Stimulated activated CD8-positive, alpha-beta memory T cell treated with anti-CD3 and anti-CD28 coated beads, Interleukin-15, amount 100 ng/mL, for 1 hour (primary cell): ENCODE measurements around the gene CFAP61.
"Not testable (repeated sequence)": the region's sequence is repeated elsewhere in the genome, so short reads cannot be mapped to it uniquely, and the experiment has no call there.

Experiments used
- DNase-seq: peaks from one replicate; pipeline ENCODE4 v3.0.0-alpha.2; 2020; ENCODE audit warnings: low read depth

CFAP61 gene

GRCh38 chr20:20052074-20052970 lies at the start of gene CFAP61, which contains the start of gene CRNKL1:
Gene CFAP61 (plus strand): TSS chr20:20052532. CDS start chr20:20056654, 4,122 bp downstream.
Gene CRNKL1 (minus strand): TSS chr20:20052466. CDS start chr20:20052342, 124 bp downstream.
- DNase-seq: peak; percentile 97

- DNase-seq: no peak
These were observed 49.0 kb upstream of the CFAP61 start for GRCh38 chr20:20003031-20003954.

- not testable (repeated sequence) for DNase-seq
These were observed 48.4 kb upstream of the CFAP61 start for GRCh38 chr20:20003955-20004322.

- DNase-seq: no peak
These were observed 47.0 kb upstream of the CFAP61 start for GRCh38 chr20:20005342-20005741.

GRCh38 chr20:20009784-20010253 lies 42.5 kb upstream of the CFAP61 start:
- no peak for DNase-seq

GRCh38 chr20:20010639-20011500 lies 41.5 kb upstream of the CFAP61 start:
- DNase-seq: no peak

- DNase-seq: no peak
These were observed 39.8 kb upstream of the CFAP61 start for GRCh38 chr20:20012541-20012940.

DNA sequence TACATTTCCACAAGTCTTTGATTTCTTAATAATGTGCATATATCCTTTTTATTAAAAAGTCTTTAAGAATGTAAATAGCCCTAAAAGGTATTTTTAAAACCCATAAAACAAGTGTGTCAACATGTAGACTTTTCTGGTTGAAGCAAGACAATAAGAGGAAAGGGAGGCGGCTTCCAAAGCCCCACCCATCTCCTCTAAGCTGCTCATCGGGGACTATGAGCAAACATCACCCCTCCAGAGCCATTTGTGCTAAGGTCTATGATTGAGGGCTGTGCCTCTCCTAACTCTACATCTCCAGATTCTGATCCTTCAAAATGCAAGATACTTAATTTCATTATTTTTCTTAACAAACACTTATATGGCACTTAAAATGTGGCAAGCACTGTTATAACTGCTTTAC lies 37.7 kb upstream of the CFAP61 start:
- DNase-seq: no peak

- DNase-seq: peak; percentile 81
These were observed 35.1 kb upstream of the CFAP61 start, which contains the start of gene NAA20 for GRCh38 chr20:20017001-20017843. Gene NAA20 (plus strand): TSS chr20:20017362. CDS start chr20:20017397, 35 bp downstream.

DNA sequence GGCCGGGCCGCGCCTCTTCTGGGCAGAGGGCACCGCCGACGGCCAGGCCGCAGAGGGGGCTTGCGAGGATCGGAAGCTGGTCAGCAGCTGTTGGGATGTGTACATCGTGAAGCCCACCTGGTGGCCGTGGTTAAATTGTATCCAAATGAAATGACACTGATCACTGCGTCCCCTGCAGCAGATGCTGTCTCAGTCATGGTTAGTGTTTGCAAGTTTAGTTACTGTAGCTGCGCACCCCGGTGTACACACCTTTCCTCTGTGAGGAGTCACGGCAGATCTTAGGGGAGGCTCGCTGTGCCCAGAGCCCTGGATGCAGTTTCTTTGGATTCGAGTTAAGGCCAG lies 34.5 kb upstream of the CFAP61 start:
- DNase-seq: no peak

DNA sequence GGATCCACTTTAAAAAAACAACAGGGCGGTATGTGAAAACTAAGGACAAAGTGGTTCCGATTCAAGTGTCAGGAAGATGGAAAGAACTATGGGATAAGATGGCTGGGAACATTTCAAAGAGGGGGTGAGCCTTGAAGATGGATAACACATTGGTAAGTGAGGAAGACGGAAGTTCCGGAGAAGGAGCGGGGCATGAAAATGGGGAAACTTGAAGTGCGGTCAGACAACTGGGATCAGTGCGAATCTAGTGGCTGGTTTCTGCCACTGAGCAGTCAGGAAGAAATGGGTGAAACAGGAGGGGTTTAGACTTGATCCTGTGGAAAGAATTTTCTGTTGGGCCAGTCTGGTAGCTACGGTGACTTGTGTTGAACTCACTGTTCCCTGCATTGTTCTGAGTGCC lies 34.0 kb upstream of the CFAP61 start:
- no peak for DNase-seq

- DNase-seq: no peak
These were observed 33.2 kb upstream of the CFAP61 start for GRCh38 chr20:20019123-20019522.

DNA sequence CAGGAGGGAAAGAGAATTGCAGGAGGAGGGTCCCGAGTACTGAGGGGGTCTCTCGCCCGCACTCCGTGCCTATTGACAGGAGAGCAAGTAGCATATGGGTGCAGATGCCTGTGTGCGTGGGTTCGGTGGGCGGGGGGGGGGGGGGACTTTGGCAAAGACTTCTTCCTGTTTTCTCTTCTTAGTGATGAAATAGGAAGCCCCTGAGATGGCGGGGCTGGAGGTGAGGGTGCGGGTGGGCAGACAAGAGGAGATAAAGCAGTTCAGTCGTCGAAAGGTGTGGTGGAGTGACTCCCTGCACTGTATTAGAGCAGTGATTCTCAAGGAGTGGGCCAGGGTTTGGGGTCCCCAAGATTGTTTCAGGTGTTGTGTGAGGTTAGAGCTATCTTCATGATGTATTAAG lies 31.4 kb upstream of the CFAP61 start:
- DNase-seq: no peak

DNA sequence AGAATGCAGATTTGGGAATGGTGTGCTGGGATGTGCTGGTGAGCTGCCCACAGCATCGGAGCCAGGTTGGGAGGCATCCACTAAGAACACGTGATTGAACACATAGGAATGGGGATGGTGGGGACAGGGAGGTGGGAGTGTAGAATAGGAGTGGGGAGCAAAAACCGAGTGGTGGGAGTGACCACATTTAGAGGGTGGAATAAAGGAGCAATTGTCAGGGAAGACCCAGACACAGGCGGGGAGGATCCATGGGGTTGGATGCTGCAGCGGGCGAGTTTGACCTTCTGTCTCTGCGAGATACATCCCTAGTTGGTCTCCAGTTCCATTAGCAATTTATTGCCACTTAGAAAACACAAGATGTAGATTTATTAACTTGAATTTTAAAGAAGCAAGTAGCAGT lies 30.5 kb upstream of the CFAP61 start:
- no peak for DNase-seq

DNA sequence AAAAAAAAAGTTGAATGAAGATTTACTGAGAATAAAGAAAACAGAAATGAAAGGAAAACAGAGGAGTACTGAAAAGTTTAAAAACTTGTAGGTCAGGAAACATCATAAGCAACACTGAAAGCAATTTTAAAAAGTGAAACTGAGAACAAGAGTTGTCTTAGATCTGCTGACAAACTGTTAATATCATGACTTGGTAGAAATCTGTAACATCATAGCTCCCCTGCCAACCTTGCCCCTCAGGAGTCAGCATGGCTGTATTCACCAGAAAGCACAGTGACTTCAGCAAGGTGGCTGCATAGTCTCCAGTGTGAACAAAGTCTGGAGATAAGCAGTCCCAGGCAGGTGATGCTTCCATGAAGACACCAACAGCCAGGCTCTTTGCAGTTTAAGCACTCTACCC lies 29.8 kb upstream of the CFAP61 start:
- DNase-seq: no peak

GRCh38 chr20:20023395-20023794 lies 28.9 kb upstream of the CFAP61 start:
- no peak for DNase-seq

DNA sequence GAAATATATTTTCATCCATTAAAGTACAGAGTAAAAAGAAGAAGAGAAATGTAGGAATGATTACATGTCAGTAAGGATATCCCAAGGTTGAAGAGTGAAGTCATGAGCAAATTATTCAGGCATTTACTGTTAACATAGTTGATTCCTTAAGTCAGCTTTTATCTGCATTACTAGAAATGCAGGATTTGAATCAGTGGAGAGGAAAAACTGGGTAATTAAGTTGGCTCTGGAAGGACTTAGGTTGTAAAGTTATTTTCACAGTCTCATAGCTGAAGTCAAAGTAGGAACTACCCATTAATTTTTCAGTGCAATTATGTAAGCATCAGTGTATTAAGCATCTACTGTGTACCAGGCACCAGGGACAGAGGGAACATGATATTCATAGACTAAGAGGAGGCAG lies 27.4 kb upstream of the CFAP61 start:
- no peak for DNase-seq

DNA sequence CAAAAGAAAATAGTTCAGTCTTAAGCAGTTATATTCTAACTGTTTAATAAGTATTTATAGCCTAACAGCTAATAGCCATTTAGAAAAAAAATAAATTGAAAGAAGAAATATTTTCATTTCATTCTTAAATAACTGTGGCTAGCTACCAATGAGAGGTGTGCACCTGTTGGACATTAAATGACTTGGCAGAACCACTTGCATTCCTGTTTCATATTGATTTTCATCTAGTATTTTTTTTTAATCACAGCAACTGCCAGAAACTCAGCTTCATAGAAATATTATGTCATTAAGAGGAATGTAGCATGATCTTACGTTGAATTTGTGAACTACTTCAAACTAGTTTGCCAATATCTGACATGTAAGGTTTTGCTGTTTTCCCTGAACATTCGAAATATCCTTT lies 25.0 kb upstream of the CFAP61 start:
- no peak for DNase-seq

- DNase-seq: no peak
These were observed 20.5 kb upstream of the CFAP61 start for GRCh38 chr20:20031790-20032189.

GRCh38 chr20:20034486-20034885 lies 17.8 kb upstream of the CFAP61 start:
- no peak for DNase-seq

DNA sequence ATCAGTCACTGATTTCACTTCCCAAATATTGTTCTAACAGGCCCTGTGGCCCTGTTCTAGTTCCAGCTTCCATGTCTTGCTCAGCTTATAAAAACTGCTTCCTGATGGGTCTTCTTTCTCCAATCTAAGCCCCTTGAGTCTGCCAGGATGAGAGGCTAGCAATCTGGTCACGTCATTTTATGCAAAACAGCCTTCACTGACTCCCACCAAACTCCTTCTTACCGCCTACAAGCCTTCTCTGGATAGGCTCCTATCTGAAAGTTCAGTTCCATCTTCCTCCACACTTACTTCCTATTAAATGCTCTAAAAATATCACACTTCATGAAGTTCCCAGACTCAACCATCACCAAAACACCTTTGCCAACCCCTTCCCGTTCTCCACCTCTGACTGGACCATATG lies 15.6 kb upstream of the CFAP61 start:
- DNase-seq: no peak
